ENCODE results near the gene LY6G6F. TPM values are rescaled to one million over a fixed set of nuclear protein-coding genes. Genes with fewer than 3 reads are reported as not detected.

LY6G6F gene
- total and polyA plus RNA-seq, 8 donors: 0.53 to 1.8 (median 1.3) TPM; not detected in 1

DNA sequence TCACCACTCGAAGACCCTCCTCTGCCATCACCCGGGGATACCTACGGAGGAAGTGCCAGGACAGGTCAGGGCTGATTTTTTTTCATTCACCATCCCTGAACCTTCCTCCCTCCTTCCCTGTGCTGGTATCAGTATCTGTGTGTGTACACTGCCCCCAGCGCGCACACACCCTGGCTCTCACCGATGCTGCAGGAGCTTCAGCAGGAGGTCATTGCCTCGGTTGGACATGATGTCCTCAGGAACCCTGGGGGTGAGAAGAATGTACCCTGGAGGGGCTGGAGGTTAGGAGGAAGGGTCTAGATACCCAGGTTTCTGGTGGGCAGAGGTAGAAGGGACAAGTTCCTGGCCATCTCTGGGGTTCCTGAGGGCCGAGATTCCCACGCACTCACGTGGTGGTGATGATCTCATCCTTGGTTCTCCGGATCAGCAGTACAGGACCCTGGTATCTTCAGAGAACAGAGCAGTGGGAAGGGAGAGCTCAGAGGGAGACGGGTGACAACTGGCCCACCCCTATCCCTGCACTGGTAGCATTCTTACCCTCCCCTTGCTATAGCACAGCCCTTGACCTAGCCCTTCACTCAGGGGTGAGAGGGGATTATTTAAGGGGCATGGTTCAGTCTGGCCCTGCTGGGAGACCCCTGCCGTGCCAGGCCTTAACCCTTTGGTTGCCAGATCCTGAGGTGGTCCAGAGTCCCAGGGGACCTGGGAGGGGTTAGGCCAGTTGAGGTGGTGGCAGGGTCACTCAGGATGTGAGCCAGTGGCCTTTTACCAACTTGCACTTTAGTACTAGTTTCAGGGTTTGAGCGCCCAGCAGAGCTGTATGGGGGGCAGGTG lies 18.6 kb upstream of the LY6G6F start:
- peaks cover 0 to 91% of the 10 kb centered on the region in 2 donors for H3K36me3 ChIP-seq
- TF ChIP-seq, protein P1, sequence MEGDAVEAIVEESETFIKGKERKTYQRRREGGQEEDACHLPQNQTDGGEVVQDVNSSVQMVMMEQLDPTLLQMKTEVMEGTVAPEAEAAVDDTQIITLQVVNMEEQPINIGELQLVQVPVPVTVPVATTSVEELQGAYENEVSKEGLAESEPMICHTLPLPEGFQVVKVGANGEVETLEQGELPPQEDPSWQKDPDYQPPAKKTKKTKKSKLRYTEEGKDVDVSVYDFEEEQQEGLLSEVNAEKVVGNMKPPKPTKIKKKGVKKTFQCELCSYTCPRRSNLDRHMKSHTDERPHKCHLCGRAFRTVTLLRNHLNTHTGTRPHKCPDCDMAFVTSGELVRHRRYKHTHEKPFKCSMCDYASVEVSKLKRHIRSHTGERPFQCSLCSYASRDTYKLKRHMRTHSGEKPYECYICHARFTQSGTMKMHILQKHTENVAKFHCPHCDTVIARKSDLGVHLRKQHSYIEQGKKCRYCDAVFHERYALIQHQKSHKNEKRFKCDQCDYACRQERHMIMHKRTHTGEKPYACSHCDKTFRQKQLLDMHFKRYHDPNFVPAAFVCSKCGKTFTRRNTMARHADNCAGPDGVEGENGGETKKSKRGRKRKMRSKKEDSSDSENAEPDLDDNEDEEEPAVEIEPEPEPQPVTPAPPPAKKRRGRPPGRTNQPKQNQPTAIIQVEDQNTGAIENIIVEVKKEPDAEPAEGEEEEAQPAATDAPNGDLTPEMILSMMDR (IDR thresholded peaks at IDR 0.05): no peak
- intact Hi-C loops (cut with DNase I): no loop called here

DNA sequence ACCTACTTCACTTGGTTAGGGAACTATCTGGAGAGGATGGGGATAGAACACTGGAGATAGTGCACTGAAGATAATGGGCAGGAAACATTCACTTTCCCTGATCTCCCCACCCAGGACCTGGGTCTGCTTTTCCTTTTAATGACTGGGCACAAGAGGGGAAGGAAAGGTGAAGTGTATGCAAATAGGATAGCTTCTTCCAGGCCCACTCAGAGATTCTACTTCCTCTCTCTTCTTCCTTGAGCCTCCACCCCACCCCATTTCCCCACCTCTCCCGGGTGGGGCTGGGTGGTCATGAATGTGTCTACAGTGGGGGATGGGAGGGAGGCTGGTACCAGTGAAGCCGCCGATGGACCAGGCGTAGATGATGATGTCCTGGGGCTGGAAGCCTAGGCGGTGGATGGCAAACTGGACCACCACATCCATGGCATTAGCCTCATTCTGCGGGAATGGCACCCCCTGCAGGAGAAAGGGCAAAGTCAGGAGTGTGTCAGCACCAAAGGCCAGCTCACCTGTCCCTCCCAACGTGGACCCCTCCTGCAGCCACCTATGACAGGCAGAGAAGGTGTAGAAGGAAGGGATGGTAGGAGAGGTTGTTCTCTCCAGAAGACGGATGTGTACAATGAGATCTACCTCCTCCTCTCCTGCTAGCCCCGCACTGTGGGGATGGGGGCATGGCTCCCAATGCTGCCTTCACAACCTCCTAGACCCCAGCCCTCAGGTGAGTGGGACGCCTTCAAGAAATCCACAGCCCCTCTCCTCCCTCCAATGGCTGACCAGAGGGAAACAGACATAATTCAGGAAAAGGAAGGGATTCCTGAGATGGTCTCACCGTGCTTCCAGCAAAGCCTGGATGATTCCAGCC lies 17.2 kb upstream of the LY6G6F start:
- TF ChIP-seq, protein P1 (IDR thresholded peaks at IDR 0.05): no peak
- H3K36me3 ChIP-seq: peaks cover 0 to 100% of the 10 kb centered on the region in 2 donors
- intact Hi-C loops (cut with DNase I): no loop called here
- H3K27me3 ChIP-seq: no peaks in the 10 kb centered on the region
- no peak overlapping the region for H3K27ac ChIP-seq
- H3K9me3 ChIP-seq: no peaks in the 10 kb centered on the region
- DNase-seq (no peak), ATAC-seq (no peak)
- H3K4me1 ChIP-seq: no peaks in the 10 kb centered on the region
- H3K4me3 ChIP-seq: no peak overlapping the region

More for the DNA sequence above, 18.6 kb upstream of the LY6G6F start:
- Histone ChIP-seq H3K27ac (no peak overlapping the region), H3K9me3 (no peaks in the 10 kb centered on the region), H3K4me3 (no peak overlapping the region), H3K27me3 (no peaks in the 10 kb centered on the region), H3K4me1 (peaks cover 0 to 4% of the 10 kb centered on the region in 2 donors)
- DNase-seq (no peak), ATAC-seq (no peak)

DNA sequence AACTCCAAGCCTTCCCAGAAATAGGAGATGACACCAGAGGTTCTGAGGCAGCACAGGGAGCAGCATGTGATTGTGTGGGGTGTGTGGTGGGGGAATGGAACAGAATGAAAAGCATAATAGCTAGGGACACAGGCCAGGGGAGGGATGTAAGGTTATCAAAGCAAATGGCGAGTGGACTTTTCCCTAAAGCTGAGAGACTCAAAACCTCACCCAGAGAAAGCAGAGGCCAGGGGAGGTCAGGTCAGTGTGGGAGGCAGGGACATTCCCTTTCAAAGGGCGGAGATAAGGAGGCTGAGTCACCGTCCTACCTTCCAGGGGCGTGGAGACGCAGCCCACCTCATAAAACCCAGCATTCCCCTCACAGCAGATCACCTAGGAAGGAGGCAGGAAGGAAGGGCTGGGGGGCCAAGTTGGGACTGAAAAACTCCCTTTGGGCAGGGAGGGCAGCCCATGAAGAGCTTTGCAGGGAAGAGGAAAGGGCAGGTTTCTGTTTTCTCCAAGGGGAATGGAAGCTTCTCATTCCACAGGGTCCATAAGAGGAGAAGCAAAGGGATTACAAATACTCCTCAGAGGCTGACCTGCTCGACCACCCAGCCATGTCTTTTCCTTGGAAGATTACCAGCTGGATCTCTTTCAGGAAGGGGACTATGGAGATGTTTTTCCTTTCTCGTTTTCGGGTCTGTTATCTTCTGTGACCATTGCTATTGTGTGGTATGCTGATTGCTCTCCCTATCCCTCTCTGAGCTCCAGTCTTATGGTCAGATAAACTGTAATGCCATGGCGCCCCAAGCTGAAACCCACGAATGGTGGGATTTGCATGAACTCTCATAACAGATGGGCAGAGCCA lies 16.2 kb upstream of the LY6G6F start:
- no peak overlapping the region for H3K27ac ChIP-seq

DNA sequence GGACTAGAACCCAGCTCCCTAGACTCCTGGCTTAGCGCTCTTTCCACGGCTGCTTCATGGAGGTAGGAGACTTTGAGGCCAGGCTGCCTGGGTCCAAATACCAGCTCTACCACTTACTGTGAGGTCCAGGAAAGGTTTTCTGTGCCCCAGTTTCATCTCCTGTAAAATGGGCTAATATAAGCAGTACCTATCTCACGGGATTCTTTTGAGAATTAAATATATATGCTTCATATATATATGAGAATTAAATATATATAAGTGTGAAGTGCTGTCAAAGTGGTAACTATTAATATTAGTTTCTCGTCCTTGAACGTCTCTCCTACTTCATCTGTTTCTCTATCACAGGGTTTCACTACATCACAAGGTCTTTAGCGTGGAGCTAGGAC lies 15.6 kb upstream of the LY6G6F start:
- Histone ChIP-seq H3K9me3 (no peaks in the 10 kb centered on the region), H3K36me3 (peaks cover 0 to 100% of the 10 kb centered on the region in 2 donors), H3K4me1 (no peaks in the 10 kb centered on the region), H3K4me3 (no peak overlapping the region), H3K27me3 (no peaks in the 10 kb centered on the region), H3K27ac (no peak overlapping the region)
- intact Hi-C loops (cut with DNase I): no loop called here
- ATAC-seq (no peak), DNase-seq (no peak)
- TF ChIP-seq, protein P1 (IDR thresholded peaks at IDR 0.05): no peak

More for the DNA sequence above, 16.2 kb upstream of the LY6G6F start:
- TF ChIP-seq, protein P1 (IDR thresholded peaks at IDR 0.05): no peak
- Histone ChIP-seq H3K36me3 (peaks cover 0 to 100% of the 10 kb centered on the region in 2 donors), H3K4me3 (no peak overlapping the region), H3K4me1 (no peaks in the 10 kb centered on the region), H3K9me3 (no peaks in the 10 kb centered on the region), H3K27me3 (no peaks in the 10 kb centered on the region)
- ATAC-seq (peak; percentile 25), DNase-seq (no peak)
- intact Hi-C loops (cut with DNase I): no loop called here
